ENCODE data around the gene CXCL11. TPM values are rescaled to one million over a fixed set of nuclear protein-coding genes. Genes with fewer than 3 reads are reported as not detected.

The CXCL11 gene
- total RNA-seq, 4 donors from 2014 or later = not detected

DNA sequence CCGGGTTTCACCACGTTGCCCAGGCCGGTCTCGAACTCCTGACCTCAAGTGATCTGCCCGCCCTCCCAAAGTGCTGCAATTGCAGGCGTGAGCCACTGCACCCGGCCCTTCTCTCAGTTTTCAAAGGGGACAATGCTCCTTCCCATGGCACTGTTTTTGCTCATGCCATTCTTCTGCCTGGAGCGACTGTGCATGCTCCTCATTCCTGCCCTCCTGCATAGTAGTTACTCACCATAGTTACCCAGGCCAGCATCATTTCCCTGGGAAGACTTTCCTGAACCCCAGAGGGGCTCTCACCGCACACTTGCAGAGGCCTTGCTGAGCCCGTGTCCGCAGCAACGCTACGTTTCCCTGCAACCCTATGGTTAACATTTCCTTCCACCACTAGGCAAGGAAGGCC, 25.3 kb downstream of the CXCL11 start:
- H3K4me3 ChIP-seq = no peak overlapping the region
- peaks cover 0 to 14% (median 0%) of the 10 kb centered on the region in 4 donors for H3K4me1 ChIP-seq
- H3K36me3 ChIP-seq = no peaks in the 10 kb centered on the region
- H3K27me3 ChIP-seq = no peaks in the 10 kb centered on the region
- no peaks in the 10 kb centered on the region for H3K9me3 ChIP-seq
- TF ChIP-seq, protein P1, sequence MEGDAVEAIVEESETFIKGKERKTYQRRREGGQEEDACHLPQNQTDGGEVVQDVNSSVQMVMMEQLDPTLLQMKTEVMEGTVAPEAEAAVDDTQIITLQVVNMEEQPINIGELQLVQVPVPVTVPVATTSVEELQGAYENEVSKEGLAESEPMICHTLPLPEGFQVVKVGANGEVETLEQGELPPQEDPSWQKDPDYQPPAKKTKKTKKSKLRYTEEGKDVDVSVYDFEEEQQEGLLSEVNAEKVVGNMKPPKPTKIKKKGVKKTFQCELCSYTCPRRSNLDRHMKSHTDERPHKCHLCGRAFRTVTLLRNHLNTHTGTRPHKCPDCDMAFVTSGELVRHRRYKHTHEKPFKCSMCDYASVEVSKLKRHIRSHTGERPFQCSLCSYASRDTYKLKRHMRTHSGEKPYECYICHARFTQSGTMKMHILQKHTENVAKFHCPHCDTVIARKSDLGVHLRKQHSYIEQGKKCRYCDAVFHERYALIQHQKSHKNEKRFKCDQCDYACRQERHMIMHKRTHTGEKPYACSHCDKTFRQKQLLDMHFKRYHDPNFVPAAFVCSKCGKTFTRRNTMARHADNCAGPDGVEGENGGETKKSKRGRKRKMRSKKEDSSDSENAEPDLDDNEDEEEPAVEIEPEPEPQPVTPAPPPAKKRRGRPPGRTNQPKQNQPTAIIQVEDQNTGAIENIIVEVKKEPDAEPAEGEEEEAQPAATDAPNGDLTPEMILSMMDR (IDR thresholded peaks at IDR 0.05) = no peak
- TF ChIP-seq POLR2A (IDR thresholded peaks at IDR 0.05) = no peak
- no peak overlapping the region for H3K27ac ChIP-seq
- DNase-seq = no peak

DNA sequence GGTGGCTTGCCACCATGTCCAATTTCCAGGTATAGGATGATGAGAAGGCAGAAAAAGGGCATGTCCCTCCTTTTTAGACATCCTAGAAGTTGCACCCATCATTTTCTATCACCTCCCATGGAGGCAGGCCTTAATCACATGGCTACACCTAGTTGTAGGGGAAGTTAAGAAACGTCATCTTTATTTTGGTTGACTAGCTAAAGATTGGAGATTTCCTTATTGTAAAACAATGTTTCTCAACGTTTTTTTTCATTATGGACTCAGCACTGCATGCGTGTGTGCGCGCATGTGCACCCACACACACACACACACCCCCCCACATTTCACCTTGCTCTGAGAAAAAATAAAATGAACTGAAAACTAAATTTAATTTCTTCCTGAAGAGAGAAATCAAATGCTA, 26.6 kb downstream of the CXCL11 start:
- Histone ChIP-seq H3K27me3 (no peaks in the 10 kb centered on the region), H3K27ac (no peak overlapping the region), H3K4me3 (no peak overlapping the region), H3K4me1 (peaks cover 0 to 14% (median 0%) of the 10 kb centered on the region in 4 donors), H3K36me3 (no peaks in the 10 kb centered on the region), H3K9me3 (no peaks in the 10 kb centered on the region)
- TF ChIP-seq, protein P1 (IDR thresholded peaks at IDR 0.05) = no peak
- TF ChIP-seq POLR2A (IDR thresholded peaks at IDR 0.05) = no peak
- no peak for DNase-seq

DNA sequence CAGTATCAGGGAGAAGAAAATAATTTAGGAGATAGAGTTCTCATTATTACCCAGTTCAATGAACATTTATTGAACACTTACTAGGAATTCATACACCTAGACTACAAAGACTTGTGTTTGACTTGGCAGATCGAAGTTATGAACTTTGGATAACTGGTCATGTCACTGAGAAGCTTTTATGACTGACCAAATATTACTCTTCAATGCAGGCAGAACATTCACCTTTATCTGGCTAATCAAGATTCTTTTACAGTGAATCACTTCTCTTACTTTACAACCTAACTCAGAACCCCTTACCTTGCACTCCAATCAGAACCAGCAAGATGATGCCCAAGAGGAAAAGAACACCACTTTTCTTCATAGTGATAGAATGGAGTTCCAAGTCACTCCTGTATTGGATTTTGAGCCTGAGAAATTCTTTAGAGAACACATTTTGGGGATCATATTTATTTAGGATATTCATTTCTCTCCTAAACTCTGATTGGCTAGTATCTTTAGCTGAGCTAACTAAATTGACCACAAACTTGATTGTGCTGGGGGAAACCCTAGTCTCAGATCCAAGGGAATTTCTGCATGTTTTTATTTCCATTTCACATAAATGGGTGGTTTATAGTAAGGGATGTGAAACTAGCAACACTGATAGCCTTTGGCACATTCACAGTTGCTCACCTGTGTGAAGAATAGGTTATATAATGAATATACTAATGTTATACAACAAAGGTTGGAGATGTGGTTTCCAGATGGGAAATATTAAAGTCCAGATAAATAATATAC, 28.6 kb downstream of the CXCL11 start, which contains the start of gene CXCL9:
TSS of gene CXCL9 (minus strand) at position 421 of the 774 bp plus-strand sequence. CDS start at position 361, 60 bp downstream.
- TF ChIP-seq POLR2A (IDR thresholded peaks at IDR 0.05) = no peak
- TF ChIP-seq, protein P1 (IDR thresholded peaks at IDR 0.05) = no peak
- no peak for DNase-seq
- Histone ChIP-seq H3K36me3 (no peaks in the 10 kb centered on the region), H3K27me3 (no peaks in the 10 kb centered on the region), H3K4me3 (no peak within 1 kb of the TSS), H3K27ac (peak within 1 kb of the TSS in 1 of 4 donors; percentile 25), H3K4me1 (peaks cover 0 to 4% (median 0%) of the 10 kb centered on the region in 4 donors), H3K9me3 (no peaks in the 10 kb centered on the region)

DNA sequence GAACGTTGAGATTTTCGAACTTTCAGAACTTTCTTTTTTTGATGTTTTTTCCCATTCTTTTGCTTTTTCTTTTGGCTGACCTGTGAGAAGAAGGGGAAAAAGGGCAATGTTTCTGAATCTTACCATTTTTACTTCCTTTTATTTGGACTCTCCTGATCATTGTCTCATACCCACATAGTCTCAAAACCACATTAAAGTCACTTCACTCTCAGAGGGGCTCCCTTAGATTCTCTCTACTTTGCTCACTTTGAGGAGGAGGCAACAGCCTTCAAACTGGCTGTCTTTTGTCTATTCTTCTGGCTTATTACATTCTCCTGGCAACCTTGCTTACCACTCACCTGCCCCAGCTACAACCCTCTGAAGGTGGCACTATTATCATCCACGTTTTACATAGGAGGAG, 32.2 kb downstream of the CXCL11 start:
- Histone ChIP-seq H3K9me3 (no peaks in the 10 kb centered on the region), H3K4me1 (no peaks in the 10 kb centered on the region), H3K4me3 (no peak overlapping the region), H3K27me3 (no peaks in the 10 kb centered on the region), H3K36me3 (no peaks in the 10 kb centered on the region), H3K27ac (no peak overlapping the region)
- no peak for DNase-seq
- TF ChIP-seq, protein P1 (IDR thresholded peaks at IDR 0.05) = no peak
- no peak for TF ChIP-seq POLR2A (IDR thresholded peaks at IDR 0.05)

DNA sequence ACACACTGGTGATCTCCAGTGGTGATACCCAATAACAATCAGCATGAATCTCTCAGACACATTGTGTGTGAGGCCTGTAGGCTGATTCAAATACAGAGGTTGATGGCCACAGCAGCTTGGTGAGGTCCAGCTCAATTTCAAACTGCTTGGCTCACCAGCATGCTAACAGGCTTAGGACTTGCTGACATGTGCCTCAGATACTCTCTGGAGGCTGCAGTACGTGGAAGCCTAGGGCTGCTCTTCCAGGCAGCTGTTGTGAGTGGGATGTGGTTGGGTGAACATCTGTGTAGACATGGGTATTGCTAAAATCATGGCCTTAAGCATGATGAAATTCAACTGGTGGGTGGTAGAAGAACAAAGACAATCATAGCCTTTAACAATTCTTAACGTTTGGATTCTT, 32.8 kb downstream of the CXCL11 start:
- no peaks in the 10 kb centered on the region for H3K9me3 ChIP-seq
- no peak overlapping the region for H3K4me3 ChIP-seq
- no peak for DNase-seq
- H3K27me3 ChIP-seq = no peaks in the 10 kb centered on the region
- no peaks in the 10 kb centered on the region for H3K36me3 ChIP-seq
- TF ChIP-seq POLR2A (IDR thresholded peaks at IDR 0.05) = no peak
- TF ChIP-seq, protein P1 (IDR thresholded peaks at IDR 0.05) = no peak
- no peaks in the 10 kb centered on the region for H3K4me1 ChIP-seq
- no peak overlapping the region for H3K27ac ChIP-seq

Data from Peyer's patch (tissue), 4 donors.